K562 (cell line): ENCODE data around the gene SH3BGR. TPM values are rescaled to one million over a fixed set of nuclear protein-coding genes. Genes with fewer than 3 reads are reported as not detected.
"Not testable (repeated sequence)": the region's sequence is repeated elsewhere in the genome, so short reads cannot be mapped to it uniquely, and the experiment has no call there.

Source experiments
- ATAC-seq: fragments of 200-7000 bp; cut with Tn5 transposase; 3 replicates; pipeline ENCODE4 v1.9.1; 2020; ENCODE audit warnings: moderate library complexity
- BruUV-seq: library from RNA; stranded (reverse); fragments of 400-500 nt; replicated peaks from 2 replicates; lab custom pipeline; 2021; lab: Mats Ljungman, UMichigan
- CTCF ChIA-PET: fragments of 300-600 bp; formaldehyde crosslinking; extraction: SDS; loops from one replicate; lab custom pipeline; 2021; ENCODE audit warnings: low intra/inter-chr PET ratio; lab: Yijun Ruan, JAX
- POLR2A ChIA-PET: fragments of 300-600, 350-650 bp; sonication (Branson Sonifier 250); formaldehyde crosslinking; extraction: SDS; loops from one replicate; lab custom pipeline; 2021; ENCODE audit warnings: antibody characterized with exemption, inconsistent platforms; lab: Yijun Ruan, JAX
- DNase-seq, 4 experiments: peaks; one replicate each; pipeline versions ENCODE4 v3.0.0 to v3.0.0-alpha.2; 2011 to 2018; ENCODE audit warnings: low spot score in 3 of 4, mixed read lengths in 3 of 4; ENCODE audit errors: extremely low read depth in 1 of 4
- FAIRE-seq: peaks from 2 replicates; lab custom pipeline; 2011; peaks lifted over from hg19 to GRCh38; lab: Jason Lieb, UNC
- H2AFZ ChIP-seq: 2 replicates; pipeline ENCODE4 v1.6.0; 2011; ENCODE audit warnings: low read depth, low read length, control low read depth, inconsistent platforms
- H3K27ac ChIP-seq: fragments of 200-600 bp; 3 replicates; pipeline ENCODE4 v1.8.0; 2011; ENCODE audit warnings: low read depth, mild to moderate bottlenecking, control low read depth, inconsistent platforms, low read length, moderate library complexity, mixed read lengths; ENCODE audit errors: extremely low read depth
- H3K27me3 ChIP-seq, 2 experiments: fragments of 300-600 bp in 1 of 2; 2 replicates in 1 of 2; 3 replicates in 1 of 2; pipeline versions ENCODE4 v1.6.0 to v1.8.0; 2011; ENCODE audit warnings: inconsistent platforms in 2 of 2, low read length in 2 of 2, mild to moderate bottlenecking in 1 of 2, mixed read lengths in 1 of 2, moderate library complexity in 1 of 2; ENCODE audit not compliant: control insufficient read depth in 2 of 2, insufficient read depth in 2 of 2
- H3K36me3 ChIP-seq: fragments of 300-600 bp; 3 replicates; pipeline ENCODE4 v1.8.0; 2011; ENCODE audit warnings: mild to moderate bottlenecking, low read length, inconsistent platforms; ENCODE audit not compliant: control insufficient read depth, insufficient read depth
- H3K4me1 ChIP-seq, 2 experiments: fragments of 200-600 bp in 1 of 2; replicated peaks in 1 of 2; 2 replicates in 1 of 2; 3 replicates in 1 of 2; pipeline versions ENCODE4 v1.5.1 to v1.8.0; 2011; ENCODE audit warnings: inconsistent platforms in 2 of 2, low read length in 2 of 2, mild to moderate bottlenecking in 1 of 2, mixed read lengths in 1 of 2, moderate library complexity in 1 of 2; ENCODE audit not compliant: control insufficient read depth in 2 of 2, insufficient read depth in 2 of 2
- H3K4me2 ChIP-seq: 2 replicates; pipeline ENCODE4 v1.6.1; 2011; ENCODE audit warnings: low read length, control low read depth, inconsistent platforms, mixed read lengths; ENCODE audit not compliant: insufficient read depth
- H3K4me3 ChIP-seq: fragments of 200-600 bp; sonication (generic), shearing (Covaris generic); 2 replicates; pipeline ENCODE4 v1.5.1; 2016; ENCODE audit warnings: control low read depth, inconsistent platforms
- H3K79me2 ChIP-seq: fragments of 200-600 bp; 3 replicates; pipeline ENCODE4 v1.8.0; 2011; ENCODE audit warnings: low read length, inconsistent platforms; ENCODE audit not compliant: control insufficient read depth, insufficient read depth
- H3K9ac ChIP-seq, 2 experiments: 2 replicates each; pipeline versions ENCODE4 v1.6.0 to v1.6.1; 2011; ENCODE audit warnings: low read depth in 2 of 2, low read length in 2 of 2, control low read depth in 1 of 2, inconsistent platforms in 1 of 2, mild to moderate bottlenecking in 1 of 2, mixed read lengths in 1 of 2; ENCODE audit not compliant: insufficient read depth in 1 of 2
- H3K9me1 ChIP-seq: one replicate; pipeline ENCODE4 v1.6.0; 2011; ENCODE audit warnings: inconsistent platforms, mild to moderate bottlenecking, low read length, moderate library complexity; ENCODE audit not compliant: control insufficient read depth, insufficient read depth
- H3K9me3 ChIP-seq: replicated peaks from 2 replicates; pipeline ENCODE4 v1.5.1; 2011; ENCODE audit warnings: low read depth, low read length, inconsistent platforms; ENCODE audit not compliant: control insufficient read depth, insufficient read depth
- H4K20me1 ChIP-seq: replicated peaks from 2 replicates; pipeline ENCODE4 v1.6.1; 2011; ENCODE audit warnings: low read length, inconsistent platforms, mixed read lengths; ENCODE audit not compliant: control insufficient read depth, insufficient read depth
- BDP1 ChIP-seq: IDR thresholded peaks from 3 replicates; pipeline ENCODE4 v1.6.1; 2011; ENCODE audit not compliant: insufficient read length, insufficient read depth
- NRF1 ChIP-seq, 2 experiments: fragments of 450-650 bp; IDR thresholded peaks in 1 of 2; conservative IDR thresholded peaks in 1 of 2; 2 replicates each; pipeline ENCODE4 v1.6.1; 2014; ENCODE audit warnings: mild to moderate bottlenecking in 2 of 2
- YBX1 ChIP-seq: fragments of 450-650 bp; IDR thresholded peaks from 2 replicates; pipeline ENCODE4 v1.7.1; 2016; ENCODE audit warnings: mild to moderate bottlenecking
- YY1 ChIP-seq, 3 experiments: IDR thresholded peaks; 2 replicates each; pipeline ENCODE4 v1.6.1; 2011; ENCODE audit warnings: low read length in 2 of 3, mild to moderate bottlenecking in 2 of 3, moderate library complexity in 2 of 3, borderline replicate concordance in 1 of 3, control low read depth in 1 of 3, low read depth in 1 of 3; ENCODE audit not compliant: insufficient read depth in 3 of 3, insufficient replicate concordance in 2 of 3, control insufficient read depth in 1 of 3, insufficient read length in 1 of 3; ENCODE audit errors: extremely low read depth in 1 of 3
- ZC3H11A ChIP-seq: IDR thresholded peaks from 2 replicates; pipeline ENCODE4 v1.6.1; 2012; ENCODE audit warnings: low read depth, low read length, improper control_type of control experiment
- WGBS: fragments of 100-300 bp; shearing (Covaris generic); methylation state at CpG from one replicate; pipeline ENCODE4 v1.1.6; 2016; ENCODE audit warnings: low coverage, mixed read lengths; ENCODE audit not compliant: insufficient coverage; ENCODE audit errors: missing lambda C conversion rate; 5-methylcytosine and 5-hydroxymethylcytosine counted together
- in situ Hi-C: fragments of 300-500 bp; cut with MboI; formaldehyde crosslinking; loops from 4 replicates; pipeline ENCODE4 v1.15.0; 2018; ENCODE audit warnings: inconsistent platforms, mixed read lengths
- intact Hi-C: fragments of 100-400 bp; cut with micrococcal nuclease; formaldehyde crosslinking; loops from 2 replicates; pipeline ENCODE4 v1.14.2; 2022
- polyA plus RNA-seq, 8 experiments: library from polyadenylated mRNA; depleted of rRNA in 4 of 8; stranded (reverse) in 5 of 8; unstranded in 3 of 8; fragments of >200 nt; fragmentation: Nextera tagmentation in 2 of 8; fragmentation: Illumina TruSeq in 1 of 8; extraction: Ambion mirVana in 2 of 8; extraction: Trizol in 1 of 8; gene quantifications; 2 replicates each; pipeline versions ENCODE4 v1.2.1 to v1.2.3, GENCODE V29; 2011 to 2014; ENCODE audit warnings: inconsistent platforms in 1 of 8, missing spikeins in 1 of 8
- total RNA-seq, 7 experiments: library from RNA; depleted of rRNA in 6 of 7; stranded (reverse); fragments of >200 nt in 6 of 7; fragmentation: Illumina TruSeq in 2 of 7; extraction: Trizol in 2 of 7; gene quantifications; 2 replicates each; pipeline versions ENCODE4 v1.2.1 to v1.2.3, GENCODE V29; 2011 to 2021; ENCODE audit warnings: low replicate concordance in 1 of 7

The SH3BGR gene
- total and polyA plus RNA-seq, 9 of the 15 experiments (the other 6 are each of a cell fraction or from before 2014, with no cell fraction given), result 6.6 to 42.9 (median 25.6) TPM

DNA sequence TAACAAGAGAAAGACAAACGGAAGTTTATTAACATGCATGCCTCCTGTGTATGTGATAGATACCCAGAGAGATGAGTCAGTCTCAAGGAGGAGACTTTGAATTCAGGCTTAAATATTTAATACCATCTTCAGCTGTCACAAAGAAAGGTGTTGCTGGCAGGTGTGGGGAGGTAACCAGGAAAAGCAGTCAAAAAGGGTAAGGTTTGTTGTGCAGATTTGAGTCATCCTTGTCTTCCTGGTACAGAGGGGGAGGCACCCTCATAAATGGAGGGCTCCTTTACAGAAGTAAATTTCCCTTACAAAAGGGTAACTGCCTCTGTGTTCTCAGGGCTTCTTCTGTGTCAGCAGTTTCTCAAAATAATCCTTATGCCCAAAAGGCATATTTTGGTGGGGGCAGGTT is 85.8 kb downstream of the SH3BGR start (continued):
- TF ChIP-seq BDP1, result no peak
- TF ChIP-seq YBX1, result no peak

DNA sequence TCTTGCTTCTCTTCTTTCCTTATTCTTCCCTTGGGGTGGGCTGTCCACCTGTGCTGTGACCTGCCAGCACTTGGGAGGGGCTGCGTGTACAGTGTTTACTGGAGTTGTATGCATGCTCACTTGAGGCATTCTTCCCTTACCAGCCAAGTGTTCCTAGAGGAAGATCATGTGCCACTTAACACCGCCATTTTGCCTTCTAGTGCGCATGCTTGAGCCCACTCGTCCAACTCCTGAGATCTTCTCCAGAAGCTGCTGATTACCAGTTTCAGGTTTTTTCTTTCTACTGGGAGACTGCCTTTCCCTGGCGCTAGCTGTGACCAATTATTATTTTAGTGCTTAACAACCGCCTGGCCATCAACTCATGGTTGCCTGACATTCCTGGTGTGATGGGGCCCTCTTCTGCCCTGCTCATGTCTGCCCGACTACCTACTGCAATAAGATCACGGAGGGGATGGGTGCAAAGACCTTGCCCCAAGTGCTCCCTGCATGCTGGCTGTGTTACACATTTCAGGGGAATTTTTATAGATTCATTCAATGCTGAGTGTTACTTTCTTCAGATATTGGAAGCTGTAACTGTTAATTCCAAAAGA is 86.8 kb downstream of the SH3BGR start:
- Histone ChIP-seq H3K79me2 (no peaks in the 10 kb centered on the region), H3K36me3 (no peaks in the 10 kb centered on the region), H3K9me1 (no peaks in the 10 kb centered on the region), H2AFZ (0 out of 2 replicates have a peak overlapping the region, but pooled peaks have one; percentile 8), H3K9me3 (no peaks in the 10 kb centered on the region), H3K27me3 (no peaks in the 10 kb centered on the region), H3K4me3 (no peak overlapping the region), H4K20me1 (no peaks in the 10 kb centered on the region), H3K4me1 (no peaks in the 10 kb centered on the region; a peak in 1 of 5 replicates), H3K27ac (no peak overlapping the region), H3K9ac (no peak overlapping the region), H3K4me2 (no peak overlapping the region; the same call in 1 of the 2 replicates)
- ChIA-PET POLR2A (no interaction called here), CTCF (no interaction called here)
- TF ChIP-seq NRF1 (conservative IDR thresholded peaks at IDR 0.05 in 1 of 2, IDR thresholded peaks at IDR 0.05 in 1 of 2) (peak; percentile 78 to 82), ZC3H11A (no peak), YY1 (IDR thresholded peaks at IDR 0.05; ENCODE audit: borderline replicate concordance in 1 of 3, control insufficient read depth in 1 of 3, extremely low read depth in 1 of 3, insufficient read depth in 3 of 3, insufficient read length in 1 of 3, insufficient replicate concordance in 2 of 3, low read depth in 1 of 3, low read length in 2 of 3) (peak in 1 of 3 experiments; percentile 29)
- ATAC-seq (no peak), FAIRE-seq (no peak), DNase-seq (no peak)
- in situ Hi-C loops, result no loop called here
- intact Hi-C loops, result no loop called here
- WGBS, result under 1% methylated on average over 8 of the region's 8 CpGs
- no TSS peak for BruUV-seq

DNA sequence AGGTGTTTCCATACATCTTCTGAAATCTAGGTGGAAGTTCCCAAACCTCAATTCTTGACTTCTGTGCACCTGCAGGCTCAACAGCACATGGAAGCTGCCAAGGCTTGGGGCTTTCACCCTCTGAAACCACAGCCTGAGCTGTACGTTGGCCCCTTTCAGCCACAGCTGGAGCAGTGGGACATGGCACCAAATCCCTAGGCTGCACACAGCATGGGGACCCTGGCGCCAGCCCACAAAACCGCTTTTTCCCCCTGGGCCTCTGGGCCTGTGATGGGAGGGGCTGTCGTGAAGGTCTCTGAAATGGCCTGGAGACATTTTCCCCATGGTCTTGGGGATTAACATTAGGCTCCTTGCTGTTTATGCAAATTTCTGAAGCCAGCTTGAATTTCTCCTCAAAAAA is 88.6 kb downstream of the SH3BGR start:
- in situ Hi-C loops, H3K4me3 ChIP-seq, H3K4me1 ChIP-seq, H3K9me3 ChIP-seq, BruUV-seq, H3K27me3 ChIP-seq, ATAC-seq, DNase-seq, H3K27ac ChIP-seq, H3K36me3 ChIP-seq, H3K9ac ChIP-seq, intact Hi-C loops, H4K20me1 ChIP-seq, CTCF ChIA-PET, H3K79me2 ChIP-seq, H2AFZ ChIP-seq, H3K9me1 ChIP-seq, FAIRE-seq, H3K4me2 ChIP-seq: not testable (repeated sequence)
- POLR2A ChIA-PET, result interaction anchor here (1.1 kb wide), 1 partner anchor 8 kb away, joined by 3 read pairs; no protein-coding TSS in a partner anchor
- WGBS, result 0% methylated on average over 4 of the region's 4 CpGs
